ENCODE data around the gene ERI3.
A peak's percentile ranks its signal among the peaks of the same experiment; 100 is the strongest.

The ERI3 gene

DNA sequence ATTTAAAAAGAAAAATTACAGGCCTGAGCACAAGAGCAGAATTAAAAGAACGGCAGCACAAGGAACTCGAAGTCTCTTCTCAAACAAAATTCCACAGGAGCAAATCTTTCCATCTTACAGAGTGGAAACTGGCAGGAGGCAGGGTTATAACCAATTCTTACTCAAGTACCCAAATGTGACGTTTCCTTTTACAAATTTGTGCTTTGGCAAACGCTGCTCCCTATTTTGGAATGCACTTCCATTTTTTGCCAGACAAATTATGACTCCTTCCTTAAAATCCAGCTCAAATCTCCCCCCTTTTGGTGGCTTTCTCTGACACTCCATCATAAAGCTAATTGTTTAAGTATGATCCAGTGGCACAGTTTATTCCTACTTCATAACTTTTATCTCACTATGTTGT, 7.8 kb downstream of the ERI3 start:
- DNase-seq: no peak

DNA sequence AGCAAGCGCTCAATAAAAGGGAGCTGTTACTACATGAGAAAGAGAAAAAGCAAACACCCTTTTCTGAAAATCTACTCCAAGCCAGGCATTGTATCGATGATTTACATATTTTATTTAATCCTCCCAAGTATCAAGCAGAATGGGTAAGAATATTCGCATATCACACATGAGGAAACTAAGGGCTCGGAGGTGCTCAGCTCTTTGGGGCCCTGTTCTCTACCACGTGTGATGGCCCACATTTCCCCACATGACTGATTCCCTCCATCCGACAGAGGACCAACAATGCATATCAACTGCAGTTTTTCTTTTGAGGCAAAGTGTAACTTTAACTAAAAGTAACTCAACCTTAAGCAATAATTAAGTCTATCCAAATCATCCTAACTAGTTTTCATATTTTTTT, 8.2 kb downstream of the ERI3 start:
- DNase-seq: no peak

DNA sequence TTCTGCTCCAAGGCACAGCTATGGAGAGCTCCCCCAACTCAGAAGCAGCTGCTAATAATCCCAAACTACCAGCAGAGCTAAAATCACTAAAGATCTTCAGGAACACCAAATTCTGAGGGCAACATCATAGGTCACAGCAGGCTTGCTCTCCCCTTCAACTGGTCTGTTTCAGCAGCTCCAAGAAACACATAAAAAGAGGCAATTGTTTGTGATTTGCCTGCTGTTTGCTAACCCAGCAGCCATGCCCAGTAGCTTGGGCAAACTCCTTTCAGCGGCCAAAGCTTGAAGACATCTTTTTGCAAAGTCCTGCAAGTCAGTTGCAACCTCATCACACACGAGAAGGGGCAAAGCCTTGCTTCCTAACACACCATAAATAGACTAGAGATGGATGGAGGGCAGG, 8.9 kb downstream of the ERI3 start:
- no peak for DNase-seq

DNA sequence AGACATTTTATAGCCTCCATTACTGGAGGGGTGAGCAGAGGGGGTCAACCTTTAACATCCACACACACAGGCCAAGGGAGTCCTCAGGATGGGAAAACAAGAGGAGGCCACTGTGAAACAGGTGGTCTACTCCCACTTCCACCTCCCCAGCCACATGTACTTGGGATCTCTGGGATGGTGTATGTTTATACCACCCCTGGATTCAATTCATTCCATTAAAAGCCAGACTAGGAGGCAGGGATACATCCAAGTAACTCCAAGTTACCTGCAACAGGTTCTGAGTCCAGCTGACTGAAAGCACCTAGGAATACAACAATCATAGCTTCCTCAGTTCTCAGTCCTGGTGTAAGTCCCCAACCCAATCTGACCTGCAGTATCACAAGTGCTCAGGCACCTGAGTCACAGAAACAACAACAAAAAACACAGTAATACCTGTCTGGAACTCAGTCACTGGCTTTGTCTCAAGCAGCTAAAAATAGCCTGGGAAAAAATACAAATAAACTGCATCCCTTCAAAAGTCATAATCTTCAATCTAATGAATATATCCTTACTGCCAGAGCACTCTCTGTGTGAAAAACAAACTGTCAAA, 9.8 kb downstream of the ERI3 start:
- no peak for DNase-seq

DNA sequence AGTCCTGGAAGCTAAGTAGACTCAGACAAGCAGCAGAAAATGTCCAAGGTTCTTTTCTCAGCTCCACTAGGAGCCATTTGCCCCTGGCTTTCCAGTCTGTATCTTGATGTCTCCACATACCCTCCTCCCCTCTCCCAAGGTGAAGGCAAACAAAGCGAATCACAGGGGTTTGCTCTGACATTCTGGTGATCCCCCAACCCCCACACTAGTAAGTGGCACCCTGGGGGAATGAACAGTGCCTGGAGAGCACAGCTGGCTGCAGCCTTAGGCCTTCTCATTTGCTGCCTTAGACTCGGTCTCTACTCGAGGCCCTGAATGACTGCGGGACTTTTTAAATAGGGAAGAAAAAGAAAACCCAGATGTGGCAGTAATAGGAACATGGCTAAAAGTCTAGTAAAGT, 15.3 kb downstream of the ERI3 start:
- no peak for DNase-seq

DNA sequence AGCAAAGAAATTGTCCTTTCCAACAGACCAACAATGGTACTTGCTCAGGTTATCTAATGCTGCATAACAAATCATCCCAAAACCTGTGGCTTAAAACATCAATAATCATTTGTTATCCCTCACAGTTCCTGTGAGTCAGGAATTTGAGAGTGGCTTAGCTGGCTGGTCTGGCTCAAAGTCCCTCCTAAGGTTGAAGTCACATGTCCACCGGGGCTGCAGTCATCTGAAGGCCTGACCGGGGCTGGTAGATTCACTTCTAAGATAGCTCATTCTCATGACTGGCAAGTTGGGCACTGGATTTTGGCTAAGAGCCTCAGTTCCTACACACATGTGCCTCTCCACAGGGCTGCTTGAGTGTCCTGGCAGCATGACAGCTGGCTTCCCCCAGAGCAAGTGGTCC, 16.9 kb downstream of the ERI3 start:
- DNase-seq: no peak

DNA sequence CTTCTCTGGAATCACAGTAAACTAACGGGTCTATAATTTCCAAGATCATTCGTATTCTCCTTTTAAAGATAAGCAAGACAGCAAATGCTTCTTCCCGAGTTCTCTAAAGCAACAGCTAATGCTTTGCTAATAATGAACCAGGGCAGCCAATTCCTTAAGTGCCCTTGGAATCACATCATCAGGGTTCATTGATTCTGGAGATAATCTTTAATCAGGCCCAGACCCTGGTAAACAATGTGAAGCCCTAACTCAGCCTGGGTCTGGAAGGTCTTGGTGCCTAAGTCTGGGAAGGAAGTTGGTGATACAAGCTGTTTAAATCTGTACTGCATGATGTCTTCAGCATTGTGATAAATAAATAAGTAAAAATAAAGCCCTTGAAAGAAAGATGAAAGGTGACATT, 18.4 kb downstream of the ERI3 start:
- no peak for DNase-seq

DNA sequence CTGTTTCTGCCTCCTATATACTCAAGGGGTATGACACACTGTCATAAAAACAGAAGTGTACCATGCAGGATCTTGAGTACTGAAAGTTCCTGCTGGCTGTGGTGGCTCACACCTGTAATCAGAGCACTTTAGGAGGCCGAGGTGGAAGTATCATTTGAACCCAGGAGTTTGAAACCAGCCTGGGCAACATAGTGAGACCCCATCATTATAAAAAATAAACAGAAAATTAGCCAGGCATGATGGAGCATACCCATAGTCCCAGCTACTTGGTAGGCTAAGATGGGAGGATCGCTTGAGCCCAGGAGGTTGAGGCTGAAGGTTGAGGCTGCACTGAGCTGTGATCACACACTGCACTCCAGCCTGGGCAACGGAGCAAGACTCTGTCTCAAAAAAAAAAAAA, 20.1 kb downstream of the ERI3 start:
- DNase-seq: no peak

DNA sequence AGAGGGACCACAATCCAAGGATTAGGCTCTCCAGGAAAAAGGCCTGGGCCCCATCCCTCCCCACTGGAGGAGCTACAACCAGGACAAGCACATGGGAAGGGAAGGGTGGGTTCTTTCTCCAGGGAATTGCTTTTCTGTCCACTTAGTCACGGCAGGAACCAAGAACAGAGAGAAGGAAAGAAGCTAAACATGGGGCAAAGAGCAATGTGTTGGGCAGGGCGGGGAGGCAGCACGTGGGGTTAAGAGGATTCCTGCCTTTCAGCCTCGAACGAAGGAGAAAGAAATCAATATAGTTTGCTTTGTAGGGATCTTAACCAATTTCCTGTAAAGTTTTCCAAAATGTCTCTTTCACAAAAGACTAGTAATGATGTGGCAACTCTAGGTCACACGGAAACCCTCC, 21.7 kb downstream of the ERI3 start:
- no peak for DNase-seq

DNA sequence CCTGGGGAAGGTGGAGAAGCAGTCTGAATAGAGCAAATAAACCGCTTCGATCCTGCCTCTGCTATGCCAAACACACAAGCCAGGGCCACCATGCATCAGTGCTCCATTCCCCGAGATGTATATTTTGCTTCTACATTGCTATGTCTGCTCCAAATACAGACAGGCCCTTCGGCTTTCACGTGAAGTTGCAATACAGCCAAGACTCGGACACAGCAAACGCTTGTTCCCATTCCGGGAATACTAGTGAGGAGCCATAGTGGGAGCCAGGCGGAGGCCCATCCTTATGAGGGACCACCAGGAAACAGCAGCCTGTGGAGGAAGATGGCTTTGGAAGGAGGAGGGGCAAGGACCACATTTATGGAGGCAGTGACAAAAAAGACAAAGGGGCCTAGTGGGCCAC, 22.6 kb downstream of the ERI3 start:
- DNase-seq: no peak

DNA sequence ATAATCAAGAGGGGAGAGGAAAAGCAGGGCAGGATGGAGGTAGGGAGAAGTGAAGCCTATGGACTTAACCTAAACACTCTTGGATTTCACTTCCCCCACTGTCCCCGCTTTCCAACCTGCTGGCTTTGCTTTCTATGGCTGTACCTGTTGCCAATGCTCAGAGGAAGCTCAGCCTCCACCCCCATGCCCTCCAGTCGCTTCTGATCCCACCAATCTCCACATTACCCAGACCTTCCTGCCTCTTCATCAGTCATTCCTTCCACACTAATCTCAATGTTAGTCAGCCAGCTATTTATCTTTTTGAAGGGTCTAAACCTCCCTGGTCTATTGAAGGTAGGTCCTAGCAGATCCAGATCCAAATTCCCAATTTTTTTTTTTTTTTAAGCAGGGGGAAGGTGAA, 24.1 kb downstream of the ERI3 start:
- no peak for DNase-seq

DNA sequence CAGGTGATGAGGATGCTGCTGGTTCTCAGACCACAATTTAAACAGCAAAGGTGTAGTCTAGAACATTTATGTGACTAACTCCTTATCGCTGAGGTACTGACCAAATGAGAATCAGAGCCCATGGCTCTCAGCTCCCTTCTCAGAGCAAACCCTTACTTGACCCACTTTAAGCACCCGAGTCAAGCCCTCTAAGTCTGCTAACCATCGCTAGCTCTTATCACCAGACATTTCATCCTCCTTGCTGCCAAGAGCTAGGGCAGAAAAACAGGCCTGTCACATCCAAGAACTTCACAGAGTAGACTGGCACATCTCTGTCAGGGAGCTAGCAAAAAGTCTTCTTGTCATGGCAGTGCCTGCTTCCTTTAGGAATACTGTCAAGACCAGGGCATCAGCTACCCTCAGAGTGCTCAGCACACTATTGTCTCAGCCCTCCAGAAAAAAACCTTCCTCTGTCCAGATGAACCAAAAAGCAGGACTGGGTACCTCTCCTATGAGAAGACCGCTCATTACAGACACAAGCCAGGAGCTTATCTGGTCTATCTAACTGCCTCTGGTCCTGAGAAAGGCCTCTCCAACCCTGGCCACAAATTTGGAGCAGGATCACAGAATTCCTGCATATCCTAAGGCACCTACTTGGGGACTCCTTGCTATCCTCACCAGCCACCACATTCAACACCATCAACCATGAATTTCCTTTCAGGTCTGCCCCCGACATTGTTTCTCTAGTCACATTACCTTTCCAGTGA, 26.2 kb downstream of the ERI3 start:
- no peak for DNase-seq

DNA sequence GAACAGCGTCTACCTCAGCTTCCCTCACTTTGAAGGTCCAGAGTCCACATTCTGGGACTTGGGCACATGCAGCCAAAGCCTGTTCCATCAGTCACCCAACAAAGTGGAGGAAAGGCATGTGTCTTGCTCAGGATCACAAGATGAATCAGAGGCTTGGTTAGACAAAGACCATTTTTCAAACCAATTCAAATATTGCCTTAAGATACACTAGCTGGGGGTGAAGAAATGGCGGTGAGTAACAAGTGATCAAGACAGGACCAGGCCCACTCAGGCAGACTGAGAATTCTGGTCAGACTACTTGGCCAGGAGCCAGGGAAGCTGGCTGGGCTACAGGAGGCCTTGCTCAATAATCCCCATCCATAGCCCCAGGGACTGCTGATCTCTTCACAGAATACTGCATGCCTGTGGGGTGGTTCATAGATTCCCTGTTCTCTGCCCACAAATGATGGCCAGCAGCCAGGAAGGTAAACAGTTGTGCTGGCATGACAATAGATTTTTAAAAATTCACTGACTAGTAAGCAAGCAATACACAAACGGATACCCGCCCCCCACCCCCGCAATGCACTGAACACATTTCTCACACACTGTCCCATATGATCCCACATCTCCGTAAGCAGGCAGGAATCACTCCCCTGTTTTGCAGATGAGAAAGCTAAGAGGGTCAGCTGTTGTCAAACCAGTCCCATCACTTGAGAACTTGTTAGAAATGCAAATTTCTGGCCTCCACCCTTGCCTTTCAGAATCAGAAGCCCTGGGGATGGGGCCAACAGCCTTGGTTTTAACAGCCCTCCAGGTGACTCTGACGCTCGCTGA, 27.2 kb downstream of the ERI3 start:
- DNase-seq: no peak

DNA sequence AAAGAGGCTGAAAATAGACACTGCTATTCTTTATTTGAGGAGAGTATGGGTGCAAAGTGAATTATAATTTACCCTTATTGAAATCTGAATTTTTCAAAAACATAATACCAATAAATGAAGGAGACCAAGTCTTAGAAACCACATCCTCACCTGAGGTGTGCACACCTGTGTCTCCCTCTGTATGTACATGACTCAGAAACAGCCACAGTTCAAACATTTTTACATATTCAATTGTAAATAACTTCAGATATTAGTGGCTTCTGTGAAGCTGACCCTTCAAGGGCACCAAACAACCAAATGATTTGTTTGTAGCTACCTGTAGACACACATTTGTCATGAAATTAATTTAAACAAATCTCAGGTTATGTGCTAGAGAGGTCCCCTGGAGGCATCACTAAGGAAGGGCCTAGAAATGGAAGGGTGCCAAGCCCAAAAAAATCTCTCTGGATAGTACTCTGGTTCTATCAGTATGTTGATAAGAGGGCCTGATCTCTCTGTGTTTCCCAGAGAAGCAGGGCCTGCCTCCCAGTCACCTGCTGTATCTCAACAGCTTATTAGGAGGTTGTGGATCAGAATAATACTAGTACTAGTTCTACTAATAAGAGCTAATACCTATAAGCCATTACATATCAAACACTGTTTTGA, 28.1 kb downstream of the ERI3 start:
- no peak for DNase-seq

DNA sequence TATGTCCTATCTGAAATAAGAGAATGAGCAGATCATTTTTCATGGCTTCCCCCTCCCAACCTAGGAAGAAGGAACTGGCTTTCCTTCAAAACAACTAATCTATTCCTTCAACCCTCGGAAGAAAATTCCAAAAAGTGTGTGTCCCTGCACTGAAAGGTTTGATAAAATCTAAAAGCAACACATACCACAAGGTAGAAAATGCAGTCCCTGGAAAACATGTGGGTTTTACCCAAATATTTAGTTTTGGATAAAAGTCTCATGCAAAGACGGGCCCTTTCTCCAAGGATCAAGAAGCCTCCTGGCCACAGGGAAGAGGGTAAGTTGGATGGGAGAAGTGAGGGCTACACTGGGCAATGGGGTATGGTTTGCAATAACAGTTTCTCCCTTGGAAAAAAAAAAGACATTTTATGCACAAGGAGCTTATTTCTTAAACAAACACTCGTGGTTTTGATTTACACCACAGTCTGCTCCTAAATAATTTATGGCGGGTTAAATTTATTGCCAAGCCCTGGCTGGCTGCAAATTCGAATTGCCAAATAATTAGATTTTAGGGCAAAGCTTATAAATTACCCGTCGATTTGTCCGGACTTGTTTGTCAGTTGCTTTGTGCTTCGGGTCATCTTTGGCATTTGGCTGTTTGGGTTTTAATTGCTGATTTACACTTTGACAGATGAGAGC, 28.9 kb downstream of the ERI3 start:
- DNase-seq: no peak

DNA sequence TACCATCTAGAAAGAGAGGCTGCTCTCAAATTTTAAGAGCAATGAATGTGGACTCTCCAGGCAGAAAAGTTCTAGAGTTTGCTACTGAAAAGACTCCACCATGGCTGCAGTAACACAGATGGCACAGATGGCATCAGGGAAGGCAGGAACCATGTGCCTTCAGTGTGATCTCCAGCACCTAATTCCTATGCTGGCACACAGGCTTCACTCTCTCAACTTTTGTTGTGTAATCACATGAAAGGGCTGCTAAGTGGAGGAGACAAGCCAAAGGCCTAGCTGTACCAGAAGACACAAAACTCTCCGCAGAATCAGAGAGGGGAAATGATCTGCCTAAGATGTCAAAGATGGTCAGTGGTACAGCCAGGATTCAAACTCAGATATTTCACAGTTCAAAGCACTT, 31.1 kb downstream of the ERI3 start:
- DNase-seq: no peak

DNA sequence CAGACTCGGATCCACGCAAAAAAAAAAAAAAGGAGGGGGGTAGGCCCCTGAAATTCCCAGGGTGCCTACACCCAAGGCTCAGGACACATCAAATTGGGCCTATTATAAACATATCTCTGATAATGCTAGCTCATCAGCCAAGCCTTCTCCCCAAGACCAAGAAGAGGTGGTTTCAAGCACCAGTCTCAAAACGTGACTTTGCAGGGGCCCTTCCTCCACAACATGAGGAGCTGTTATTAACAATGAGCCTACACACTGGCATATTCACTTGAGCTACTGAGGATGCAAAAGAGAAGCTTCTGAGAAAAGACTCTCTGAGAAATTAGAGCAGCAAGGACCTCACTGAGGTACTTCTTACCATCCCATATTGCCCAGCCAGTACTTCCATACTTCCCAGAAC, 32.7 kb downstream of the ERI3 start:
- no peak for DNase-seq

DNA sequence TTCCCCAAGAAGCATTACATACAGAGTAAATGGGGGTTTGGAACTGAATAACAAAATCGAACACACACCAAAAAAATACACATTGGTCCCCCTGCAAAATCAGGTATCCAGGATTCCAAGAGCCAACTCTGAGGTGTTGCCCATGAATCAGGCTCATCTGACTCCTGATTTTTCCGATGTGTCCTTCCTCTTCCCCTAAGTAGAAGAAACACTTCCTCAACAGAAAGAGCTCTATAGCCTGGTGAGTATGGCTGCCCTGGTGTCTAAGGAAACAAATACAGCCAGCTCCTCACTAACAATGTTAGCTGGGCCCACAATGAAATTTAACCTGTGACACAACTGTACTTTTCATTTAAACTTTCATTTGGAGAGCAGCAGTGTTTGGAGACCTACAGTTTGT, 33.6 kb downstream of the ERI3 start:
- no peak for DNase-seq

DNA sequence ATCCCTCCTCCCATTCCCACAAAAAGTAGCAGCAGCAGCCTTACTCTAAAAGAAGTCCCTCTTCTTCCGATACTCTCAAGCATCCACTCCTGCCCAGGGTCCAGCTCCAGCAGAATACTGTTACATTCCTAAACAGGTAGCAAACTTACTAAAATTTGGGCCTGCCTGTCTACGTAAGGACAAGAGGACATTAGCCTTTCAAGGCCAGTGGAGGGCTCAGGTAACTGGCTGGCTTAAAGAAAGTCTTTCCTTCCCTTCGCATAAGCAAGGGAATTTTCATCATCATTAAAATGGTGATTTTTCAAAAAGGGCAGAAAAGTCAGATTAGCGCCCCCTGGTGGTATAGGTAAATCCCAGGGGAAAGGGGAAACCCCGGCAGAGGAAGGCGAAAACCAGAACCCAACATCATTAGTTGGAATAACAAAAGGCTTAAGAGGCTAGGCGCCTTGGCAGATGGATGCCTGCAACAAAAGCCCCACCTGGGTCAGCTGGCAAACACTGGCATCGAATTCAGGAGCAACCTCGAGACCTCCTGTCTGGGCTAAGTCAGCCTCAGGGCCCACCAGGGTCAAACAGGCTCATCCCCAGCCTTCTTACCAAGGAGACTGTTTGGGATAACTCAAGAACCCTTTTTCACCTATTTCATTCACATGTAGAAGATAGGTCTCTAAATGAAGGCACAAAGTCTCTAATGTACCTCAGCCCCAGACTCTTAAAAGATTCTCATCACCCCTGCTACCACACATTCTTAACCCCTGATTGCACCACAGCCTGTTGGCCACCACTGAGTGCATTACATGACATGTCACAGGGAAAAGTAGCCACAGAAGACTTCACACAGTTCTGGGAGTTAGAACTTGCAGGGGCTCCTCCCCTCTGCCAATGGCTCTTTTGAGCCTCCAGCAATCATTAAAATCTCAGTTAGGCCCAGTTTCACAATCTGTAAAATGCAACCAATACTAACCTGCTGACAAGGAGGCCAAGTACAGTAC, 36.7 kb downstream of the ERI3 start:
- peak; percentile 31 for DNase-seq

DNA sequence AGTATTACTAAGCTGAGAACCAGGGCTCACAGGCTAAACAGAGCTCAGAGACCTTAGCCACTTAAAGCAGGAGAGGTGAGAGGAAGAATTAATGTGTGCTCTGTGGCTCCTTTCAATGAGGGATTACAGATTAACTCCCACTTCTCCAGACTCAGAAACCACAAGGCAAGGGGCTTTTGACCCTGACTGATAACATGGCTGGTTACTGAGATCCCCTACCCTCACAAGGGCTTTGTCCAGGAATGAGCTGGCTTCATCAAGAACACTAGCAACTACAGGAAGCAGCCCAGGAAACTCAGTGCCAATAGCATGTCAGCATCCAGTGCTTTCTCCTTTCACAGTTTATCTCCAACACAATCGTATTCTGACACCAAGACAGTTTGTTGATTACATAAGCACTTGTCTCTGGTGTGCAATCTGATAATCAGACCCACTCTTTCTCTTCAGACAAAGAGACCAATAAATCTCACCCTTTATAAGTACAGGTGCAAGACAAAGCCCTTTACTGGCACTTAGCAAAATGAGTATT, 38.8 kb downstream of the ERI3 start:
- no peak for DNase-seq

DNA sequence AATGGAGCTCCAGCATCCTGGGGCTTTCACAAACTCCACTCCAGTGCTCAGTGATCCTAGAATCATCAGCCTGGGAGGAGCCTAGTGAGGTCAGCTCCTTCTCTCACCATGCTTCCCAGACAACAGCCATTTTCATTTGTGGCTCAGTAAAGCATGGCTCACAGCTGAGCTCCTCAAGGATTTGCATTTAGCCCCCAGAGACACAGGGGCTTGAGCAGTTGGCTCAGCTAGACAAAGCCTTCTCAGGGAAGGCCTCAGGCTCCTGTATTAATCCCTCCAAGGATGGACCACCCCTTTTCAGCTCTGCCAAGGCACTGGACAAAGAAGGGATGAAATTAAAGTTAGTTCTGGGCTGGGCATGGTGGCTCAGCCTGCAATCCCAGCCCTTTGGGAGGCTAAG, 39.5 kb downstream of the ERI3 start:
- DNase-seq: no peak

DNA sequence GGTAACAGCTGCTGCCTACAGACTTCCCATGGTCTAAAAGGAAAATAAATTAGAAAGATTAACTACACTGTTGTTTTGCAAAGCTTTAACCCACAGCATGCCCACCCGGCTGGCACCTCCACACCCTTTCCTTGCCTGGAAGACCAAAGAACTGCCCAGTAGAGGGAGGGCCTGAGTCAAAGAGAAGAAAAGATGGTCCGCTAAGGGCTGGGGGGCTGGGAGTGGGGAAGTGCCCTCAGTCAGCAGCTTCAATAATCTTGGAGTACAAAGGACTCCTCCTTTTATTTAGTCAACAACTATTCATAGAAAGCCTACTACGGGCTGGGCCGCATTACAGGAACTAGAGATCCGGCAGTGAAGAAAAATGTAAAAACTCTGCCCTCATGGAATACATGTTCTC, 40.6 kb downstream of the ERI3 start:
- no peak for DNase-seq
